ENCODE results near the gene METRN.

- TF ChIP-seq CTCF (IDR thresholded peaks at IDR 0.05) (no peak), POLR2AphosphoS5 (IDR thresholded peaks at IDR 0.05) (no peak), POLR2A (IDR thresholded peaks at IDR 0.05) (no peak)
Observed at GRCh38 chr16:762595-763268, 47.8 kb downstream of the METRN start.
